K562 (cell line): ENCODE results near the gene PDE4D. TPM values are rescaled to one million over a fixed set of nuclear protein-coding genes. Genes with fewer than 3 reads are reported as not detected.
"Not testable (repeated sequence)": the region's sequence is repeated elsewhere in the genome, so short reads cannot be mapped to it uniquely, and the experiment has no call there.

Experiments used
- ATAC-seq: fragments of 200-7000 bp; cut with Tn5 transposase; 3 replicates; pipeline ENCODE4 v1.9.1; 2020; ENCODE audit warnings: moderate library complexity
- BruUV-seq: library from RNA; stranded (reverse); fragments of 400-500 nt; replicated peaks from 2 replicates; lab custom pipeline; 2021; lab: Mats Ljungman, UMichigan
- CTCF ChIA-PET: fragments of 300-600 bp; formaldehyde crosslinking; extraction: SDS; loops from one replicate; lab custom pipeline; 2021; ENCODE audit warnings: low intra/inter-chr PET ratio; lab: Yijun Ruan, JAX
- POLR2A ChIA-PET: fragments of 300-600, 350-650 bp; sonication (Branson Sonifier 250); formaldehyde crosslinking; extraction: SDS; loops from one replicate; lab custom pipeline; 2021; ENCODE audit warnings: antibody characterized with exemption, inconsistent platforms; lab: Yijun Ruan, JAX
- DNase-seq, 4 experiments: peaks; one replicate each; pipeline versions ENCODE4 v3.0.0 to v3.0.0-alpha.2; 2011 to 2018; ENCODE audit warnings: low spot score in 3 of 4, mixed read lengths in 3 of 4; ENCODE audit errors: extremely low read depth in 1 of 4
- FAIRE-seq: peaks from 2 replicates; lab custom pipeline; 2011; peaks lifted over from hg19 to GRCh38; lab: Jason Lieb, UNC
- H2AFZ ChIP-seq: 2 replicates; pipeline ENCODE4 v1.6.0; 2011; ENCODE audit warnings: low read depth, low read length, control low read depth, inconsistent platforms
- H3K27ac ChIP-seq: fragments of 200-600 bp; 3 replicates; pipeline ENCODE4 v1.8.0; 2011; ENCODE audit warnings: low read depth, mild to moderate bottlenecking, control low read depth, inconsistent platforms, low read length, moderate library complexity, mixed read lengths; ENCODE audit errors: extremely low read depth
- H3K27me3 ChIP-seq, 2 experiments: fragments of 300-600 bp in 1 of 2; 2 replicates in 1 of 2; 3 replicates in 1 of 2; pipeline versions ENCODE4 v1.6.0 to v1.8.0; 2011; ENCODE audit warnings: inconsistent platforms in 2 of 2, low read length in 2 of 2, mild to moderate bottlenecking in 1 of 2, mixed read lengths in 1 of 2, moderate library complexity in 1 of 2; ENCODE audit not compliant: control insufficient read depth in 2 of 2, insufficient read depth in 2 of 2
- H3K36me3 ChIP-seq: fragments of 300-600 bp; 3 replicates; pipeline ENCODE4 v1.8.0; 2011; ENCODE audit warnings: mild to moderate bottlenecking, low read length, inconsistent platforms; ENCODE audit not compliant: control insufficient read depth, insufficient read depth
- H3K4me1 ChIP-seq, 2 experiments: fragments of 200-600 bp in 1 of 2; replicated peaks in 1 of 2; 2 replicates in 1 of 2; 3 replicates in 1 of 2; pipeline versions ENCODE4 v1.5.1 to v1.8.0; 2011; ENCODE audit warnings: inconsistent platforms in 2 of 2, low read length in 2 of 2, mild to moderate bottlenecking in 1 of 2, mixed read lengths in 1 of 2, moderate library complexity in 1 of 2; ENCODE audit not compliant: control insufficient read depth in 2 of 2, insufficient read depth in 2 of 2
- H3K4me2 ChIP-seq: 2 replicates; pipeline ENCODE4 v1.6.1; 2011; ENCODE audit warnings: low read length, control low read depth, inconsistent platforms, mixed read lengths; ENCODE audit not compliant: insufficient read depth
- H3K4me3 ChIP-seq: fragments of 200-600 bp; sonication (generic), shearing (Covaris generic); 2 replicates; pipeline ENCODE4 v1.5.1; 2016; ENCODE audit warnings: control low read depth, inconsistent platforms
- H3K79me2 ChIP-seq: fragments of 200-600 bp; 3 replicates; pipeline ENCODE4 v1.8.0; 2011; ENCODE audit warnings: low read length, inconsistent platforms; ENCODE audit not compliant: control insufficient read depth, insufficient read depth
- H3K9ac ChIP-seq, 2 experiments: 2 replicates each; pipeline versions ENCODE4 v1.6.0 to v1.6.1; 2011; ENCODE audit warnings: low read depth in 2 of 2, low read length in 2 of 2, control low read depth in 1 of 2, inconsistent platforms in 1 of 2, mild to moderate bottlenecking in 1 of 2, mixed read lengths in 1 of 2; ENCODE audit not compliant: insufficient read depth in 1 of 2
- H3K9me1 ChIP-seq: one replicate; pipeline ENCODE4 v1.6.0; 2011; ENCODE audit warnings: inconsistent platforms, mild to moderate bottlenecking, low read length, moderate library complexity; ENCODE audit not compliant: control insufficient read depth, insufficient read depth
- H3K9me3 ChIP-seq: replicated peaks from 2 replicates; pipeline ENCODE4 v1.5.1; 2011; ENCODE audit warnings: low read depth, low read length, inconsistent platforms; ENCODE audit not compliant: control insufficient read depth, insufficient read depth
- H4K20me1 ChIP-seq: replicated peaks from 2 replicates; pipeline ENCODE4 v1.6.1; 2011; ENCODE audit warnings: low read length, inconsistent platforms, mixed read lengths; ENCODE audit not compliant: control insufficient read depth, insufficient read depth
- CAMTA2 ChIP-seq: fragments of 250-450 bp; sonication (Bioruptor Pico); conservative IDR thresholded peaks from 2 replicates; pipeline ENCODE4 v1.5.1; 2022
- HNRNPL ChIP-seq: fragments of 200-400 bp; formaldehyde crosslinking; IDR thresholded peaks from 2 replicates; pipeline ENCODE4 v1.6.1; 2017; ENCODE audit warnings: low read depth, mild to moderate bottlenecking, low read length
- POU5F1 ChIP-seq: fragments of 150-350 bp; IDR thresholded peaks from 2 replicates; pipeline ENCODE4 v1.6.1; 2014; ENCODE audit warnings: borderline replicate concordance, low read length, low read depth, mild to moderate bottlenecking; ENCODE audit not compliant: partially characterized antibody
- RFX1 ChIP-seq: fragments of 450-650 bp; IDR thresholded peaks from 2 replicates; pipeline ENCODE4 v1.6.1; 2016; ENCODE audit warnings: mild to moderate bottlenecking, moderate library complexity
- SOX6 ChIP-seq: fragments of 450-650 bp; IDR thresholded peaks from 2 replicates; pipeline ENCODE4 v1.6.1; 2014; ENCODE audit warnings: mild to moderate bottlenecking
- ZNF24 ChIP-seq: fragments of 450-650 bp; IDR thresholded peaks from 2 replicates; pipeline ENCODE4 v1.6.1; 2016
- ZNF354B ChIP-seq: fragments of 250-450 bp; sonication (Bioruptor Pico); IDR thresholded peaks from 2 replicates; pipeline ENCODE4 v1.4.0; 2020
- ZNF431 ChIP-seq: sonication (generic); formaldehyde crosslinking; IDR thresholded peaks from 2 replicates; pipeline ENCODE4 v1.8.0; 2022; ENCODE audit warnings: mild to moderate bottlenecking, missing genetic modification reagents
- WGBS: fragments of 100-300 bp; shearing (Covaris generic); methylation state at CpG from one replicate; pipeline ENCODE4 v1.1.6; 2016; ENCODE audit warnings: low coverage, mixed read lengths; ENCODE audit not compliant: insufficient coverage; ENCODE audit errors: missing lambda C conversion rate; 5-methylcytosine and 5-hydroxymethylcytosine counted together
- in situ Hi-C: fragments of 300-500 bp; cut with MboI; formaldehyde crosslinking; loops from 4 replicates; pipeline ENCODE4 v1.15.0; 2018; ENCODE audit warnings: inconsistent platforms, mixed read lengths
- intact Hi-C: fragments of 100-400 bp; cut with micrococcal nuclease; formaldehyde crosslinking; loops from 2 replicates; pipeline ENCODE4 v1.14.2; 2022
- polyA plus RNA-seq, 8 experiments: library from polyadenylated mRNA; depleted of rRNA in 4 of 8; stranded (reverse) in 5 of 8; unstranded in 3 of 8; fragments of >200 nt; fragmentation: Nextera tagmentation in 2 of 8; fragmentation: Illumina TruSeq in 1 of 8; extraction: Ambion mirVana in 2 of 8; extraction: Trizol in 1 of 8; gene quantifications; 2 replicates each; pipeline versions ENCODE4 v1.2.1 to v1.2.3, GENCODE V29; 2011 to 2014; ENCODE audit warnings: inconsistent platforms in 1 of 8, missing spikeins in 1 of 8
- total RNA-seq, 7 experiments: library from RNA; depleted of rRNA in 6 of 7; stranded (reverse); fragments of >200 nt in 6 of 7; fragmentation: Illumina TruSeq in 2 of 7; extraction: Trizol in 2 of 7; gene quantifications; 2 replicates each; pipeline versions ENCODE4 v1.2.1 to v1.2.3, GENCODE V29; 2011 to 2021; ENCODE audit warnings: low replicate concordance in 1 of 7

Gene PDE4D
- total and polyA plus RNA-seq, 9 of the 15 experiments (the other 6 are each of a cell fraction or from before 2014, with no cell fraction given) = 0.04 to 0.46 (median 0.13) TPM

DNA sequence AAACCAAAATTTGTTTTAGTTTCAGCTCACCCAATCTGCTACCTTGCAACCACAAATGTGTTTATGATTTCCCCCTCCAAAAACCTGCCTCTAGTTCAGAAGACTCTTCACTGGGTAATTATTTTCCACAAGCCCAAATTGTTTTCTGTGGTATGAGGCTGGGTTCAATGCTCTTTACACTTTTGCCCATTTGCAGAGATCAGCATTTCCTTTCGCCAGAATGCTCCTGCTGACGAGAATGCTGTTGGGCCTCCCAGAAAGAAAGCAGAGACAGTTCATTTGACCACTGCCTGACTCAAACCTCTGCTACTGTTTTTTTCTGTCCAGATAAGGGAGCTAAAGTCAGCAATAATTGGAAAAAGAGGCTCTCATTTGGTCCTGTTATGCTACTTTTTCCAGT is 427.3 kb downstream of the PDE4D start:
- FAIRE-seq (no peak), ATAC-seq (no peak), DNase-seq (no peak)
- intact Hi-C loops (no loop called here), in situ Hi-C loops (no loop called here)
- no peak overlapping the region for H3K4me3 ChIP-seq
- H3K79me2 ChIP-seq = no peaks in the 10 kb centered on the region
- H2AFZ ChIP-seq = no peak overlapping the region
- ChIA-PET CTCF (no interaction called here), POLR2A (no interaction called here)
- H3K9me3 ChIP-seq = no peaks in the 10 kb centered on the region
- H3K9ac ChIP-seq = no peak overlapping the region
- no peaks in the 10 kb centered on the region for H3K27me3 ChIP-seq
- no peak overlapping the region for H3K4me2 ChIP-seq
- H3K4me1 ChIP-seq = no peaks in the 10 kb centered on the region
- H4K20me1 ChIP-seq = no peaks in the 10 kb centered on the region
- TF ChIP-seq CAMTA2 (CRISPR knock-in tag) = no peak
- TF ChIP-seq RFX1 = no peak
- WGBS = 0% methylated on average over 2 of the region's 2 CpGs
- no peaks in the 10 kb centered on the region for H3K36me3 ChIP-seq
- no peaks in the 10 kb centered on the region for H3K9me1 ChIP-seq
- no TSS peak for BruUV-seq
- H3K27ac ChIP-seq = no peak overlapping the region

- Histone ChIP-seq H3K9ac (no peak overlapping the region), H3K36me3 (no peaks in the 10 kb centered on the region), H2AFZ (no peak overlapping the region), H3K27ac (no peak overlapping the region), H3K4me2 (no peak overlapping the region), H3K9me3 (no peaks in the 10 kb centered on the region), H3K4me3 (no peak overlapping the region), H3K4me1 (no peaks in the 10 kb centered on the region), H4K20me1 (no peaks in the 10 kb centered on the region), H3K79me2 (no peaks in the 10 kb centered on the region), H3K9me1 (no peaks in the 10 kb centered on the region), H3K27me3 (no peaks in the 10 kb centered on the region)
- ChIA-PET CTCF (no interaction called here), POLR2A (no interaction called here)
- in situ Hi-C loops (no loop called here), intact Hi-C loops (no loop called here)
- WGBS = 11% methylated on average over 3 of the region's 3 CpGs
- DNase-seq (no peak), FAIRE-seq (no peak), ATAC-seq (no peak)
- no TSS peak for BruUV-seq
- TF ChIP-seq ZNF431 (CRISPR knock-in tag) = no peak
- TF ChIP-seq POU5F1 = no peak
- TF ChIP-seq ZNF24 = no peak
- no peak for TF ChIP-seq HNRNPL
- no peak for TF ChIP-seq SOX6
- no peak for TF ChIP-seq ZNF354B (CRISPR knock-in tag)
Observed at GRCh38 chr5:59464969-59465368, 428.6 kb downstream of the PDE4D start.

DNA sequence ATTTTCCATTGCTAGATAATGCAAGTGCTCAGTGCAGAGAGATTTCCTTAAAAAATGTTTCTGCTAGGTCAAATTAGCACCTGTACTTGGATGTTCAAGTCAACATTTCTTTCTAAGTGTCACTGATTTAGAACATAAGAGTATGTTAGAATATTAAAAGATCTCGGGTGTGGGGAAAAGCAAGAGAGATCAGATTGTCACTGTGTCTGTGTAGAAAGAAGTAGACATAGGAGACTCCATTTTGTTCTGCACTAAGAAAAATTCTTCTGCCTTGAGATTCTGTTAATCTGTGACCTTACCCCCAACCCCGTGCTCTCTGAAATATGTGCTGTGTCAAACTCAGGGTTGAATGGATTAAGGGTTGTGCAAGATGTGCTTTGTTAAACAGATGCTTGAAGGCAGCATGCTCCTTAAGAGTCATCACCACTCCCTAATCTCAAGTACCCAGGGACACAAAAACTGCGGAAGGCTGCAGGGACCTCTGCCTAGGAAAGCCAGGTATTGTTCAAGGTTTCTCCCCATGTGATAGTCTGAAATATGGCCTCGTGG is 429.8 kb downstream of the PDE4D start:
- H3K9me1 ChIP-seq, H2AFZ ChIP-seq, H3K9me3 ChIP-seq, H3K27me3 ChIP-seq, intact Hi-C loops, H3K36me3 ChIP-seq, DNase-seq, CTCF ChIA-PET, POLR2A ChIA-PET, H3K4me2 ChIP-seq, H3K9ac ChIP-seq, H3K4me1 ChIP-seq, H3K4me3 ChIP-seq, H3K27ac ChIP-seq, FAIRE-seq, H3K79me2 ChIP-seq, BruUV-seq, in situ Hi-C loops, H4K20me1 ChIP-seq, ATAC-seq: not testable (repeated sequence)
- 0% methylated on average over 2 of the region's 4 CpGs for WGBS
